Stimulated activated CD4-positive, alpha-beta T cell treated with anti-CD3 and anti-CD28 coated beads, TNF-alpha, amount 100 ng/mL, for 24 hours (primary cell): ENCODE results near the gene HAGH.
A peak's percentile ranks its signal among the peaks of the same experiment; 100 is the strongest.

Experiments used
- DNase-seq, 3 experiments: peaks; one replicate each; pipeline ENCODE4 v3.0.0-alpha.2; 2020; ENCODE audit warnings: low read depth in 3 of 3

The HAGH gene

DNA sequence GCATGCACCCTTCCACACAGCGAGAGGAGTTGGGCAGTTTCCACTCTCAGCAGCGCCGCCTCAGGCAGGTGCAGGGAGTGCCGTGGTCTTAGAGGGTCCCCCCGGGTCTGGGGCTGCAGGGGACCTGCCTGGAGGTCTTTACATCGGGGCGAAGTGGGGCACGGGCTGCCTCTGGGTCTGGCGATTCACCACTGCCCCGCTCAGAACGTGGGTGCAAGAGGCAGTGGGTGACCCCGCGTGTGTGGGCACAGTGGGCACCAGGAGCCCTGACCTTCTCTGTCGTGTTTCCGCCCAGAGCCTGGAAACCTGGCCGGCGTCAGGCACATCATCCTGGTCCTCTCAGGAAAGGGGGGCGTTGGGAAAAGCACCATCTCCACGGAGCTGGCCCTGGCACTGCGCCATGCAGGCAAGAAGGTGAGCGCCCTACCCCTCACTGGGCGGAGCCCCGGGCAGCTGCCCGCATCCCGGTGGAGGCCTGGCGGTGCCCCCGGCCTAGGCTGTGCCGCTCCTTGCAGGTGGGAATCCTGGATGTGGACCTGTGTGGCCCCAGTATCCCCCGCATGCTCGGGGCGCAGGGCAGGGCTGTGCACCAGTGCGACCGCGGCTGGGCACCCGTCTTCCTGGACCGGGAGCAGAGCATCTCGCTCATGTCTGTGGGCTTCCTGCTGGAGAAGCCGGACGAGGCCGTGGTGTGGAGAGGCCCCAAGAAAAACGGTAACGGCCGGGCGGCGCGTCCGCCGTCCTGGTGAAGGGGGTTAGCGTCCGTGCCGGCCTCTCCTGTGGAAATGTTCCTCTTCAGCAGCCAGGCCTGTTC lies 40.2 kb downstream of the HAGH start:
- DNase-seq, result no peak

DNA sequence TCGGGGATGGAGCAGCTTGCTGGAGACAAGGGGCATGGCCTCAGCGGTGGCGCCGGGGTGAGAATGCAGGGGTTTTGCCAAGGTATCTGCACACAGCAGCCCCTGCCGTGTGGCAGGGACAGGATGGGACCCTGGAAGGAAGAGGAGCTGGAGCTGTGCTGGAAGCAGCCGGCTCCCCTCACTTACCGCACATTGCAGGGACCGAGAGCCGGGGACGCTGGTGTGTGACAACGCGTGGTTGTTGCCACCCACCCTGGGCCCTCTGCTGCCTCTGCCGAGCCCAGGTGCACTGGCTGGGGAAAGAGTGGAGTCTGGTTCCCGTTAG lies 40.8 kb downstream of the HAGH start:
- DNase-seq, result no peak

DNA sequence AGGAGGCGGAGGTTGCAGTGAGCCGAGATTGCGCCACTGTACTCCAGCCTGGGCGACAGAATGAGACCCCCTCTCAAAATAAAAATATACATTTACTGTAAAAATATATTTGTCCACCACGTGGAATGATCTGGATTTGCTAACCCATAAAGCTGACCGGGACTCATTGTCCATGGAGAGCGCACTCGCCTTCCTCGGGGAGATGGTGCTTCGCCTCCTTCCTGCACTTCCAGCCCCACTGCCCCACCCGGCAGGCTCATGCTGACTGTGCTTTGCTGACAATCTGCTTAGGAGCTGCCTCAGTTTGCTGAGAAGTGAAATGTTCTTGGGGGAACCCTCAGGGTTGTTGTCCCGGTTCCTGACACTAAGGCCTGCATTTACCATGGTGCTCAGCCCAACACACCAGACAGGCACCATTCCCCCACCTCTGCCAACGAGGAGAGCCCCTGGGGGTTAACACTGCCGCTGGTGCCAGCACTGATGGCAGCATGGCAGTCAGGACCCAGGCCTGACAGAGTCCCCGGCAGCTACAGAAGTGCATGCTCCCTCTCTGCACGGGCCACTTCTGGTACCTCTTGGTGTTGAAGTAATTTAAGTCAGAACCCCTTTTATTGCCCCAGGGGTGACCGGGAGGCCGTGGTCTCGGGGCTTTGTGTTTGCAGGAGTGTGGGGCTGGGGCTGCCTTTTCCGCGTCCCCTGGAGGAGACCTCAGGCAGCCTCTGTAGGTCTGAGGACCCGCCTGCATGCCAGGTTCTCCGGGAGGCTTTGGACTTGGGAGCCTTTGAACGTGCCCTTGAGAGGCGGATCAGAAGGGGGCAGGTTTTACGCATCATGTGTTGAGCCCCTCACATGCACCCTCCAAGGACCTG lies 41.4 kb downstream of the HAGH start:
- DNase-seq, result no peak

DNA sequence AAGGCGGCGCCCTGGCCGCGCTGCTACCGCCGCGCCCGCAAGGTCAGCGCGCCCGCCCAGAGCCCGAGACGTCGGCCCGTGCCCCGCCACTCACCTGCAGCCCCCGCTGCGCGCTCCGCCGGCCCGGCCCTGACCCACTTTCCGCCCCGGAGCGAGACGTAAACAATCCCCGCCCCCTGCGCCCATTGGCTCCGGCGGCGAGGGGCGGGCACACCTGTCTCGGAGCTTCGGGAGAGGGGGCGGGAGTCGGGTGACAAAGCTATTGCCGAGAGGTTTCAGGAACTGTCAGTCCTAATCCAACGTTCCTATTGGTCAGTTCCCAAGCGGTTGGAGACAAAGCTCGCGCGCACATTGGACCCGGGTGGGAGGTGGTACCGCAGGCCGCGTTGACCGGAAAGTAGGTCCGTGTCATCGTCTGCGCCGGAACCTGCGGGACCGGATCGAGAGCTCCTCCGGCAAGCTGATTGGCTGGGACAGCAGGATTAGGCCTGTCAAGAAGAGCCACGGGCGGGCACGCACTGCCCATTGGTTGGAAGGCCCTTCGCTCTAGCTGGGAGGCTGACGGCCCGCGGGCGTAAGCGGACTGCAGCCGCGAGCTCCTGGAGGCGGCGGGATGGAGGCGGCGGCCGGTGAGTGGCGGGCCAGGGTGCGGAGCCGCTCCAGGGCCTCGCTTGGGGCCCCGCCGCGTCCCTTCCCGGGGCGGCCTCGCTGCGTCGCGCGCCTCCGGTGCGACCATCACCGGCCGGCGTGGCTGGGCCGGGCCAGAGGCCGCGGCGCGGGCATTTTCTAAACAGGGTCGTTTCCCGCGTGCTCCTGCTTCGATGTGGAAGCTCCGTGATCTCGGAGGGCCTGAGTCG lies 44.0 kb downstream of the HAGH start, which contains the start of the genes NUBP2 and SPSB3:
Gene NUBP2, plus strand, starts transcription at position 553 of the 857 bp plus-strand sequence. Its CDS starts 61 bp downstream, at position 614.
Gene SPSB3, minus strand, starts transcription at position 164 of the 857 bp plus-strand sequence. CDS start 1,088 bp downstream, outside the sequence.
- DNase-seq, result peak; percentile 97 to 99 (median 98)

DNA sequence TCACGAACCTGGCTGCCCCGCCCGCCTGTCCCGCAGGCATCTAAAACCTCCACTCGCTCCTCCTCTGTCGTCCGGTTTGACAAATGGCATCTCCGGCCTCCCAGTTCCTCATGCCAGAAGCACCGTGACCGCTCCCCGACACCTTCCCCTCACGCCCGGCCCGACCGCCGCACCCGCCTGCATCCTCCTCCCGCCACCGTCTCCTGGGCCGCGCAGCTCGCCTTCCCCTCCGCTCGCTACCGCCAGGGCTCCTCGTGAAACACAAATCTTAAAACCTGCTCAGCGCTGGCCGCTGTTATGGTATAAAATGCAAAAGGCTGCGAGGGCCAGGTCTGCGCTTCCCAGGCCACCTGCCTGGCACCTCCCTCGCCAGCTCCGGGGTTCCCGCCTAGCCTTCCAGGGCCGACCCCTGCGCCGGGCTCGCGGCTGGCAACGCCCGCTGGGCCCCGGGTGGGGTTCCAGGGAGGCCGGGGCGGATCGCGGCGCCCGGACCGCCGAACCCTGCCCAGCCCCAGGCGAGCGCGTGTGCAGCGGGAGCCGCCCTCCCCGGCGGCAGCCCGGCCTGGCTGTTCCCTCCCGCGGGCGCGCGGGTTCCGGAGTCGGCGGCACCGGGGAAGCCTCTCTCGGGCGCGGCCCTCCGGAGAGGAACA lies 44.7 kb downstream of the HAGH start:
- no peak for DNase-seq

DNA sequence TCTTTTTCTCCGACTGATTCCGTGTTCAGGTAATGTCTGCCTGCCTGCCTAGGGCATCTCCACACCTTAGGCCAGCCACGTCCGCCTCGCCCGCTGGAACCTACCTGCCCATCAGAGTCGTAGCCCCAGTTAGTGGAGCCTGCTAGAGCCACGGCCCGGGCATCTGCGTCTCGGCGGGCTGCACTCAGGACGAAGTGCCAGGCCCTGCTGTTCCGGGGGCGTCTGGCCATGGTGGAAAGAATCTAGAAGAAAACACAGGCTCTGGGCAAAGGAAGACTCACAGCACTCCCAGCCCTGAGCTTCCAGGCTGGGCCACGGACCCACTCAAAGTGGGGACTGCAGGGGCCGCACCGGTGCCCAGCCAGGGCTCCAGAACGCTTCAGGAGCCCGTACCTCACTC lies 45.4 kb downstream of the HAGH start:
- DNase-seq, result no peak

DNA sequence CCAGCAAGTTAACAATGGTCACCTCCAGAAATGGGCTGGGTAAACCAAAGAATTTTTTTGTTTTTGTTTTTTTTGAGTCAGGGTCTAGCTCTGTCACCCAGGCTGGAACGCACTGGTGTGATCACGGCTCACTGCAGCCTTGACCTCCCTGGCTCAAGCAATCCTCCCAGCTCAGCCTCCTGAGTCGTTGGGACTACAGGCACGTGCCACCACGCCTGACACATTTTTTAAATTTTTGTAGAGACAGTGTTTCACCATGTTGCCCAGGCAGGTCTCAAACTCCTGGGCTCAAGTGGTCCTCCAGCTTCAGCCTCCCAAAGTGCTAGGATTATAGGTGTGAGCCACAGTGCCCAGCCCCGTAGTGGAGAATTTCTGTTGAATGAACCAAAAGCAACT lies 46.0 kb downstream of the HAGH start:
- DNase-seq, result no peak

DNA sequence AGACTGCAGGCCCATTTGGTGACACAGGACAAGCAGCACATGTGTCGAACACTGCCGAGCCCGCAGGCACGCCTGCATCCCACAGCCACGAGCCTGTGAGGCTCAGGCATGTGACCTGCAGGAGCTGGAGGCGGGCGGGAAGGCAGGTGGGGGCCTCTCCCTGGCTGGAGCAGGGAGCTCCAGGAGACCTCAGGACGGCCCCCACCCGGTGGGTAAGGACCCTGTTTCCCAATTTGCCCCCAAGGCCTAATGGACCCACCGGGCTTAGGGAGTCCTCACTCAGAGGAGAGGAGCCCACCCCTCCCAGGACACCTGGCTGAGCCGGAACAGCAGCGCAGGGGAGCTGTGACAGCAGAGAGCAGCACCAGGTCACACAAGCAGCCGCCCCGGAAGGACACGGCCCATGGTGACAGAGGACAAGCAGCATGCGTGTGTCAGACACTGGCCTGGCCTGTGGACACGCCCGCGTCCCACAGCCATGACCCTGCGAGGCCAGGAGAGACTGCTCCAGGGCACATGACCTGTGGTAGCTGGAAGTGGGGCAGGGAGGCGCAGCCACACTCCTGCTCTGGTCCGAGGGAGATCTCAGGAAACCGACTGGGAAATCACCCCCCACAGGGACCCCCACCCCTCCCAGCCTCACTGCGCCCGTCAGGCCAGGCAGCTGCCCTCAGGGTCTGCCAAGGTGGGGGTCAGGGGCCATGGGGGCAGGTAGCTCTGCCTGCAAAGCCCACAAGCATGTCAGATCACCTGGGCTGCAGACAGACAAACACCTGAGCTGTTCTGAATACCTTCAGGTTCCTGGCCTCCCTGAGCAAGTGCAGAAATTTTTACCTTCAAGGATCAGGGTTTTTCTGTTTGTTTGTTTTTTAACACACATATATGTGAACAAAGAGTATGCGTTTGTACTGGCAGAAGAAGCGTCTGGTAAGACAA lies 46.6 kb downstream of the HAGH start:
- DNase-seq, result no peak

DNA sequence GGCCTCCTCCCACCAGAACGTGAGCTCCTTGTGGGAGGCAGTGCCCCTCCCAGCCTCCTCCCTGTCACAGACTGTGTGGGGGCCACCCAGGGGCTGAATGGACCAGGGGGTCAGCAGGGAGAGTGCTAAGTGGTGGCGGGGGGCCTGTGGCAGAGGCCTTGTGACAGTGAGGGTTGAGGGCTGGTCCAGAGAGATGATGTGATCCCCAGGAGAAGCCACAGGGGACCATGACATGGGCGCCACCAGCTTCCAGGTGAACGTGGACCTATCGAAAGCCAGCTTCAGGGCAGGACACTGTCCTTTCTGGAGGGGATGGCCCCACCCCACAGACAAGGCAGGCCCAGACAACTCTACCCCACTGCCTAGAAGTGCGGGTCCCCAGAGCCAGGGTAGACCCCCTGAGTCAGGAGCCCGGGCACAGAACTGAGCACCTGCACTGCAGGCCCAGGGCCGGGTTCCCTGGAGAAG lies 47.4 kb downstream of the HAGH start:
- no peak for DNase-seq

DNA sequence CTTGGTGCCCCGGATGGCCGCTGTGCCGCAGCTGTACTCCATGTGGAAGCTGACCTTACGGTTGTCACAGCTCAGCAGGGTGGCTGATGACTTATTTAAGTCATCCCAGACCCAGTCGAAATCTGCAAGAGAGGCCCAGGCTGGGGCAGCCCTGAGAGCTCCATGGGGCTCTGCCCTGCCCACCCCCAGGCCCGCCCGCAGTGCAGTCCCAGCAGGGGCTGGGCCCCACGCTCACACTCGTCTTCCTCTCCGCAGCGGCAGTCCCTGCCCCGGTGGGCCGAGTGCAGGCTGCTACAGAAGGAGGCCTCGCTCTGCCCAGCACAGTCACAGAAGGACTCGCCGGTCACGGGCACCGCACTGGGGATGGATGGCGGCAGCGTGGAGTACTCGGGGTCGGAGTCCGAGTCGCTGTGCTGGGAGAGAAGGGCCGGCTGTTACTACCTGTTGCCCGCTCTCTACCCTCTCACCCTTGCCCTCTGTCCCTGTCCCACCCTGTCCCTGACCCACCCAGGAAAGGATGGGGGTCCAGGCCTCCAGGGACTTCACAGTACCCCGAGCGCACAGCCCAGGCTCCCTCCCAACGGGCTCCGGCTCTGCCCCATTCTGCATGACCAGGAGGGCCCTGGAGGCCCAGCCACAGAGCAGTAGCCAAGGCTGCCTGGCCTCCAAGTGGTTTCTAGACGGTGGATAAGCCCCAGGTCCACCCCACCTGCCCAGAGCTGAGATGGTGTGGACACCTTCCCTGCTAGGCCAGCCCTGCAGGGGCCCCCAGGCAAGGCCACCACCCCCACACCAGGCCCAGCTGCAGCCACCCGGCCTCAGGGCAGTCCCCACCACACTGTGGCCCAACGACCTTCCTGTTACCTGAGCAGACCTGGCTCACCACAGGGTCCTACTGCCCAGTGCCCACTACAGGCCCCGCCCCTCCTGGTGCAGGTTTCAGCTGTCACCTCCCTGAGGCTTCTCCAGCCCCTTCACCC lies 48.1 kb downstream of the HAGH start:
- DNase-seq, result no peak

DNA sequence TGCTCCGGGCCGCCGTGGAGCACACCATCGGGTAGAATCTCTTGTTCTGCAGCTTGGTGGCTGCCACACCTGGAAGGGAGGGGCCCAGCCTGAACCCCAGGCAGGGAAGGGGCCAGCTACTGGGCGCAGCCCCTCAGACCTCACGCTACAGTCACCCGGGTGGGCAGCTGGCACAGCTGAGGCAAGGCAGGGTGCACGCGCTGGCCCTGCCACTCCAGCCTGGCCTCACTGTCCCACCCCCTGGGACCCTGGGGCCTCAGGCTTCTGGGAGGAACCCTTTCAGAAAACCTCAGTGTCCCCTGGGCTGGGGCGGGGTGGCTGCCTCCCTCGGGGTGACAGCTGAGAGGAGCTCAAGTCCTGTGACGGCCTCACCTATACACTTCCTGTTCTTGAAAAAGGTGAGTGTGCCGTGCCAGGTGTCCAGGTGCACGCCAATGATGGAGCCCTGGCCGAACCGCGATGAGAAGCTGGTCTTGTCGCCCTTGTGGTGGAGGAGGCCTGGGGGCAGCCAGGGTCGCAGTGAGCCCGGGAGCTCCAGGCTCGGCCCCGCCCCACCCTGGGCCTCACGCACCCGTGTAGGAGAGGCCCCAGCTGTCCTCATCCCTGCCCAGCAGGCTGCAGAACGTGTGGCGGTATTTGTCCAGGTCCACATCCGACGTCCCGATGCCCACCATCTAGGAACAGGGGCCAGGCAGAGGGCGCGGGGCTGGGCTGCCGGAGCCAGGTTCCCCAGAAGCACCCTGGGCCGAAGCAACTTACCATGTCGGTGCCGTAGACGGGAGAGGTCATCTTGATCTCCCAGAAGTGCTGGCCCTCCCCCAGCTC lies 49.0 kb downstream of the HAGH start:
- DNase-seq, result no peak

DNA sequence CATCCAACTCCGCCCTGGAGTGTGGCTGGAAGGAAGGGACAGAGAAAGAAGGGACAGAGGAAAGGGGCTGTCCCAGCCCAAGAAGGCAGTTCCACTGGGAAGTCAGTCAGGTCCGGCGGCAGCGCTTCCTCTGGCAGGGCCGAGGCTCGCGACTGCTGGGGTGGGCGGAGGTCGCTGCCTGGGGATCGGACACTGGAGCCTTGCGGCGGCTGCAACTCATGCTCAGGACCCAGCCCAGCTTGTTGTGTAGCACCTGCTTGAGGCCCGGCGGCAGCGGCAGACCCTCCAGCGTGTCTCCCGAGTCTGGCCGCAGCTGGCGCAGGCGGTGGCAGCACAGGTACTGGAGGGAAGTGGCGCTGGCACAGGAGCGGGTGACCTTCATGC lies 49.6 kb downstream of the HAGH start:
- no peak for DNase-seq

DNA sequence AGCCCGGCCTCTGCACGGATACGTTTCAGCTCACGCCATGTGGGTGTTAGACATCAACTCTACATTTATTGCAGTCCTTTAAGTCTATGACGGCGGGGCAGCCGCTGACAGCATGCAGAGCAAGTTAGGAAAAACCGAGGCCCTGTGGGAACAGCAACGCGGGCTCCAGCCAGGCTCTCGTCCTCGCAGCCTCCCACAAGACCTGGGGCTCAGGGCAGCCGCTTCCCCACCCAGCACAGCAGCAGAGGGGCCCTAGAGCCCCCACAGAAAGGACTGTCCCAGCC lies 50.0 kb downstream of the HAGH start:
- no peak for DNase-seq

DNA sequence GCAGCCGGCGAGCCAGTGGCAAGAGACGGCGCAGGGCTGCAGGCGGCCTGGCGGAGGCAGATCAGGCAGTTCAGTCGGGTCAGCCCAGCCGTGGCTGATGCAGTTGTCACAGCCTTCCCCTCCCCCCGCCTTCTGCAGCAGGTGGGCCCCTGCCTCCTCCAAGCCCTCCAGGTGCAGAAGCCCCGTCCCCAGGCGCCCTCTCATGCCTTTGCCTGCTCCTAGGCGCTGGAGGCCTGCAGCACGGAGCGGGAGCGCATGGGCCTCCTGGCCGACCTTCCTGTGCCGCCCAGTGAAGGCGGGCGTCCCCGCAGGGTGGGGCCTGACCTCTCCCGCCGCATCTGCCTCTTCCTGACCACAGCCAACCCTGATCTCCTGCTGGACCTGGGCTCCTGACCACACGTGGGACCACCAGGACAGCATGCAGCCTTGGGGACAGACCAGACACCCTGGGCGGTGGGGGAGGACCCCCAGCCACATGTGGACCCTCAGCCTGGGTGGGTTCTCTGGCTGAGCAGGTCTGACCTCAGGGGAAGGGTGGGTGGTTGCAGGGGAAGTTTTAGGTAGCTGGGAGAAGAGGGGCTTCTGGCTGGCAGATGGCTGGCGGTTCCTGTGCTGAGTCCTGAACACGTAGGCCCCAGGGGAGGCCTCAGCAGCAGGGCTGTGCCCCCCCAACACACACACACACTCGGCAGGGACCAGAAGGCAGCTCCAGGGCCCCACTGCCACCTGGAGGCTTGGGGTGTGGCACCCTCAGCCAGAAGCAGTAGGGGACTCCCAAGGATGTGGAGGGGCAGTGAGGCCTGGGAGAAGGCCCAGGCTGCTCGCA lies 50.6 kb downstream of the HAGH start:
- no peak for DNase-seq

DNA sequence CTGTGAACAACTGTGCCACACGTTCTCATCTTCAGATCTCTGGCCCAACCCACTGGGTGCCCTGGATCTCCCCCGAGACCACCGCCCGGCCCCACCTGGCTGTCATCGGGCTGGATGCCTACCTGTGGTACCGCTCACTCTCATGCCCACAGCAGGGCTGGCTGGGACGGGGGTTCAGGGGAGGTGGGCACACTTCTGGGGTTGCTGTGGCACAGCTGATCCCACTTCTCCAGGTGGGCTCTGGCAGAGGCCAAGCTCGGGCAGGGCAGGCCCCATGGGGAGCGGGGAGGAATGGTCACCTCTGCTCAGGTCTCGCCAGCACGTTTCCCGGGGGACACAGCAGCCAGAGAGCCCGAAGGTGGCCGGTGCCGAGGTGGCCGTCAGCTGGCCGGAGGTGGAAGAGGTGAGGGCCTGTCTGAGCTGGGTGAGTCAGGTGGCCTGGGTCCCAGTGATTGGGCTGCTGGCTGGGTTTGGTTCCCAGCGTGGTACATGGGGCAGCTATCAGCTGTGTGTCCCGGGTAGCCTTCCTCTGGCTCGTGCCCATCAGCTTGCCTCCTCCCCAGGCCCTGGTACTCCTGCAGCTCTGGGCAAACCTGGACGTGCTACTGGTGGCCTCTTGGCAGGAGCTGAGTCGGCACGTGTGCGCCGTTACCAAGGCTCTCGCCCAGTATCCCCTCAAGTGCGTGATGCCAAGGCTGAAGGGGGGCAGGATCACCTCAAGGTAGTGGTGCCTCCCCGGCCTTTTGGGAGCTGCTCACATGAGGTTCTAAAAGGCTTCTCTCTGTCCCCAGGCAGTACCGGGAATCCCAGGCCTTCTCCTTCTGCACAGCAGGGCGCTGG lies 51.4 kb downstream of the HAGH start:
- DNase-seq, result no peak

DNA sequence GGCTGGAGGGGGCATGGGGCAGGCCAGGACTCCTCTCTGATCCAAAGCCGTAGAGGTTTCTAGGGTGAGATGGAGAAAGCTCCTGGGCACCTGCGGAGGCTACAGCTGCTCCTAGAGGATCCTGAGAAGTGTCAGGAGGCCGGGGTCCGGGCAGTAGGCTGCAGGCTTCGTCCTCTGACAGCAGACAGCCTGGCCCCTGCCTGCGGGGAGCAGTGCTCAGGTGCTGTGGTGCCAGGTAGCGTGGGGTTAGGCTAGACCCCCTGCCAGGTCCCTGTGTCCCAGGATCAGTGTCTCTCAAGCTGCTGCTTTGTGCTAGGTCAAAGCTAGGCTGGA lies 52.2 kb downstream of the HAGH start:
- DNase-seq, result no peak
